ENCODE data around the gene AMIGO2.
"Not testable (repeated sequence)": the region's sequence is repeated elsewhere in the genome, so short reads cannot be mapped to it uniquely, and the experiment has no call there.

The AMIGO2 gene

DNA sequence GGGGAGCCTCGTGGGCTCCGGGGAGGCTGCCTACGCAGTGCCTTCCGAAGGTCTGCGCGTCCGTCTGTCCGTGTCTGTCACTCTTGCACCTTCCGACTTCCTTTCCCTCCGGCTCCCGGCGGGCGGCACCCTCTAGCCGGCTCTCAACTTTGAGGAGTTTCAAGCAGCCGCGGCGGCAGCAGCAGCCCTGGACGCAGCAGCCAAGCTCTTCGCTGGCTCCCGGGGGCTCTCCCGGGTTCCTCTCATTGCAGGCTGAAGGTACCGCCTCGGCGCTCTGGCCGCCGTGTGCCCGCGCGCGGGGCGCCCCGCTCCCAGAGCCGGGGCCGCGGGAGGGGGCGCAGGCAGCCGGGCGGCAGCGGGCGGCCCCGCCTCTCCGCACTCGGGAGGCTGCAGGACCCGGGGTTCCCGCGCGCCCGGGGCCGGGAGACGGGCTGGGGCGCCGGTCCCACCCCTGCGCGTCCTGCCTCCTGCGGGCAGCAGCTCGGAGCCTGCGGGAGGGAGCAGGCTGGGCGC, at the start of gene AMIGO2, which contains the start of gene PCED1B:
Gene AMIGO2 (minus strand): TSS at position 492 of the 513 bp plus-strand sequence. CDS start 957 bp downstream, outside the sequence.
Gene PCED1B (plus strand): TSS at position 154 of the 513 bp plus-strand sequence. CDS start 155,443 bp downstream, outside the sequence.
- peak; percentile 65 for DNase-seq (ENCODE audit: low spot score)

DNA sequence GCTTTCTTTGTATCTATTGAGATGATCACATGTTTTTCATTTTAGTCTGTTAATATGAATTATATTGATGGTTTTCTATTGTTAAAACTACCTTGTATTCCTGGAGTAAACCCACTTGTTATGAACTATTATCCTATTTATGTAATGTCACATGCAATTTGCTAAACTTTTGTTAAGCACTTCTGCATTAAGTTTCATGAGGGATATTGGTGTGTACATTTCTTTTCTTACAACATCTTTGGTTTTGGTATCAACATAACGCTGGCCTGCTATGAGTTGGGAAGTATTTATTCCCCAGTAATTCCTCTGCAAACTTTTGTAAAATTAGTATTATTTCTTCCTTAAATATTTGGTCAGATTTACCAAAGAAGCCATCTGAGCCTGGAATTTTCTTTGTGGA, 46.5 kb upstream of the AMIGO2 start:
- no peak for DNase-seq (ENCODE audit: low spot score)

DNA sequence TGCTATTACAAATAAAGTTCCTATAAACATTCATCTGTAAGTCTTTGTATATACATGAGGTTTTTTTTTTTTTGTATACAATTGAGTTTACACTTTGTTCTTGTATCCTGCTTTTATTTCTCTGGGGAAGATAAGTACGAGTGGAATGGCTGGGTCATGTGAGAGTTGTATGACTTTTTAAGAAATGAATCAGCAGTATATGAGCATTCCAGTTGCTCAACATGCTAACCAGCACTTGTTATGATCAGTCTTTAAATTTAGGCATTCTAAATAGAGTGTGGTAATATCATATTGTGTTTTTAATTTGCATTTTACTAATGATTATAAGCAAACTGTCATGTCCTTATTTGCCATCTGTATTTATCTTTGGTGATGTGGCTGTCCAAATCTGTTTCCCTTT, 44.7 kb upstream of the AMIGO2 start:
- DNase-seq (ENCODE audit: low spot score): no peak

DNA sequence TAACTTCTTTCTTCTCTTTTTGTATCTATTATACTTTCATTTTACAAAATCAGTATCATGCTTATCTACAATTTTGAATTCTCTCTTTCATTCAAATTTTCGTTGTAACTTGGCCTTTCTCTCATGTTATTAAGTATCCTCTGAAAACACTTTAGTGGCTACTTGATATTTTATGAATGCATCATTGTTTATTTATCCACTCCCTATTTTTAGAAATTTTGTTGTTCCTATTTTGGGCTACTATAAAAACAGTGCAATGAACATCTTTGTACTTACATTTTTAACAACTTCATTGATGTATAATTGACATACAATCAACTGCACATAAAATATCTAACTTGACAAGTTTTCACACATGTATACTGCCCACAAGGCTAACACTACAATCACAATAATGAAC, 44.0 kb upstream of the AMIGO2 start:
- DNase-seq (ENCODE audit: low spot score): no peak

DNA sequence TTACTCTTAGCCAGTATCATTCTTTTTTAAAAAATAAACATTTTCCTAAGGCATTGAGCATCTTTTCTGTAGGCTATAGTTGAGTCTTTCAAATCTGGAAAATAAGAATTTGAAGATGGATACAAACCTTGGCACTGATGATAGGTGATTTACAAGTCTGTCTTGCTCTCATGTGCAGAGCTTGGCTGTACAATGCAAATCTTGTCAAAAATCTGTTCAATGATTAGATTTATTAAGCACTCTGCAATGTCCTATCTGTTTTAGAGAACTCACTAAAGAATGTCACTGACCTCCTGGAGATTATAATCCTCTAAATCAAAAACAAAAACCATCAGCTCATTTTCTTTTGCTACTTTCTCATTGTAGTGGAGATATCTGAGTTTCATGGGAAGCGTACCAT, 42.8 kb upstream of the AMIGO2 start:
- DNase-seq (ENCODE audit: low spot score): no peak

DNA sequence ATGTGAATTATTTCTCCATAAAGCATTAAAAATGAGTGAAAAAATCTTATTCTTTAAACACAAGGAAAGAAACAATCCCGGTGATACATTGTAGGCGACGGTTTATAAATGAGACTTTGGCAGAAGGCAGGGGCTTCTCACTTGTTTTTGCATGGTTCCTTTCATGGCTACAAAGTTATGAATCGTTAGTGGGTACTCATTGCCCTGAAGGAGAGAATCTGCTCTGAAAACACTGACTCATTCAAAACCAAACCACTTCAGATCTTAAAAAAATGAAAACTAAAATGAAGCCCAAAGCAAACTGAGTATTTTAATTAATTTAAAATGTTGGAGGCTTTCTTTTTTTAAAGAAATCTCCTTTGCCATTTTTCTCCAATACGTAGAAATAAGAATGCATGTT, 41.4 kb upstream of the AMIGO2 start:
- DNase-seq (ENCODE audit: low spot score): no peak

GRCh38 chr12:47120736-47121135, 41.0 kb upstream of the AMIGO2 start:
- no peak for DNase-seq (ENCODE audit: low spot score)

GRCh38 chr12:47117305-47117704, 37.5 kb upstream of the AMIGO2 start:
- not testable (repeated sequence) for DNase-seq (ENCODE audit: low spot score)

- no peak for DNase-seq (ENCODE audit: low spot score)
These were observed 34.7 kb upstream of the AMIGO2 start for GRCh38 chr12:47114481-47114892.

- no peak for DNase-seq (ENCODE audit: low spot score)
These were observed 32.9 kb upstream of the AMIGO2 start for GRCh38 chr12:47112679-47113078.

DNA sequence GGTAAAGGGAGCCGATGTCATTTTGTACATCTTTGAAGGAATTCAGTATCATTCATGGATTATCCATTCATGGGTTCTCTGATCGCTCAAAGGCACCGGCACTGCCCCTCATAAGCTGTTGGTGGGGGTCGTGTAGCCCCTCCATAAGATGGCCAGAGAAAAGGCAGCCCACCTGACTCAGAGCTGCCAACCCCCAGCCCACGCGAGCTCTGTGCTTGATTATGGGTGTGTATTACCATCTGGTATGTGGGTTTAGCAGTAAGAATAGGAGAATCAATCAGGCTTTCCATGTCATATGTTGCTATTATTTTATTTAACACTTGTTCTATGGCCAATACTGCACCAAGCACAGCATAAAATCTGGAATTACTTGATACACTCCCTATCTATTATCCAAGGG, 32.1 kb upstream of the AMIGO2 start:
- no peak for DNase-seq (ENCODE audit: low spot score)

GRCh38 chr12:47111392-47111778, 31.6 kb upstream of the AMIGO2 start:
- DNase-seq (ENCODE audit: low spot score): no peak

DNA sequence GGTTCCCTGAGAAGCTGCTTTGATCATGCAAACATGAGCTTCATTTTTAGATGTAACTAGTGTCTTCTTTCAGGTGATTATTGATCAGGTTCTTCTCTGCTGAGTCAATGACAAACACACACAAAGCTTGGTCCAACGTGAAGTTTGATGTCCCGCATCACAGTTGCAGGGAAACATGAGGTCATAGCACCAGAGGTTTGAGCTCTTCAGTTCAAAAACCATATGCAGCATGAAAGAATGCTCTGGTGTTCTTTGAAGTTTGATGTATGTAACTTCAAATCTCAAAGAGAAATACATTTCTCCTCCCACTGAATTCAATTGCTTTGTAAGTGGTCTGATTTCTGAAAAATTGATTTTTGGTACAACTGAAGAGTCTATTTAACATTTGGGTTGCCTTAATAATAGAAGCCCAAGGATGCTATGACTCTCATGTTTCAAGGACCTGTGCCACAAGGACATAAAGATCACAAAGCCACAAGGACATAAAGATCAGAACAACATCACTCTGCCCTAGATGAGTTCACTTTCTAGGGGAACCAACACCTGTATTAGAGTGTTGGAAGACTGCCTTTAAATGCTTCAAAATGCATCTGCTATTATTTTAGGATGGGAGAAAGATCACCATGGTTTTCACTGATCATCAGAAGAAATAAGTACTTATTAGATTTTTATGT, 31.1 kb upstream of the AMIGO2 start:
- DNase-seq (ENCODE audit: low spot score): no peak

- no peak for DNase-seq (ENCODE audit: low spot score)
These were observed 30.3 kb upstream of the AMIGO2 start for GRCh38 chr12:47110011-47110541.

GRCh38 chr12:47107926-47108325, 28.2 kb upstream of the AMIGO2 start:
- no peak for DNase-seq (ENCODE audit: low spot score)

DNA sequence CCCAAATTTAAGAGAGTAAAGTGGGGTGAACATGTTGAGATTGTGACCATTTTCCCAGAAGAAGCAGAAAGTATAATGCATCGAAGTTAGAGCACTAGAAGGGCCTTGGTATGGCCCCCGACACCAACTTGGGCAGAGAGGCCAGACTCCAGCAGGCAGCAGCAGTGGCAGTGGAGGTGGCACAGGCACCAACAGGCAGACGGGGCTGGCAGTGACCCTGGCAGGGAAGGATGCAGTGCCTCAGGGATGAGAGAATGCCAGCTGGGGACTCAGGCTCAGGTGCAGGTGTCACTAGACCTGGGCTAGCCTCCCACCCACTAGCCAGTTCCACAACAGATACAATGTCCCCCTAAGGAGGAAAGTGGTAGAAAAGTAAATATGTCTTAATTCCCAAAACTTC, 27.7 kb upstream of the AMIGO2 start:
- DNase-seq (ENCODE audit: low spot score): no peak

DNA sequence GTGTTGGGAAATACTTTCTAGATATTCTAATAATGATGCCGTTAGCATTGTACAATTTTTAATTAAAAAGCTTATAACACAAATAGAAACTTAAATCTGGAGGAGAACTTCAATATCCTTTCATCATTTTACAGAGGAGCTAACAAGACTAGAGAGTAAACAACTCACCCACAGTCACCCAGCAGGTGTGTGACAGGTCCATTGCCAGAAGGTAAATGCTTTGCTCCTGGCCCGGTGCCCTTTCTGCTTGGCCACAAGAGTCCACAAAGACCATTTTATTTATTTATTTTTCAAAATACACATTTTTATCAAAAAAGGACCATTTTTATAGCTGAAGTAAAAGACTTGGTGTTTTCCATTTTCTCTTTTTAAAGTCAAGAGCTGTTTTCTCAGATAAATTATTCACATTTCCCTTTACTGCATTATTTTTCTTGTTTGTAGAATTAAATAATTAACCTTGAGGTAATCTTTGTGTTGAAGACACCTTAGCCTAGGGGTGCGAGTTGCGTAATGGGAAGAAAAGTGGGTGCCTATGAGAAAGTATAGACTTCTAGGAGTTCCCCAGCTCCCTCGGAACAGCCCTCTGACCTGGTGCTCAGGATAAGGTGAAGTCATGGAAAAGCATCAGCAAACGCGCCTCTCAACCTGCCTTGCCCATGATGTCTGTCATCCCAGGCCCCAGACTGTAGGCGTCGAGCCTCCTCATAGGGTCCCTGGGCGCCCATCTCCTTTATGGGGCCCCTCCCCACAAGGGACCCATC, 26.3 kb upstream of the AMIGO2 start:
- no peak for DNase-seq (ENCODE audit: low spot score)

- no peak for DNase-seq (ENCODE audit: low spot score)
These were observed 23.3 kb upstream of the AMIGO2 start for GRCh38 chr12:47102845-47103651.

DNA sequence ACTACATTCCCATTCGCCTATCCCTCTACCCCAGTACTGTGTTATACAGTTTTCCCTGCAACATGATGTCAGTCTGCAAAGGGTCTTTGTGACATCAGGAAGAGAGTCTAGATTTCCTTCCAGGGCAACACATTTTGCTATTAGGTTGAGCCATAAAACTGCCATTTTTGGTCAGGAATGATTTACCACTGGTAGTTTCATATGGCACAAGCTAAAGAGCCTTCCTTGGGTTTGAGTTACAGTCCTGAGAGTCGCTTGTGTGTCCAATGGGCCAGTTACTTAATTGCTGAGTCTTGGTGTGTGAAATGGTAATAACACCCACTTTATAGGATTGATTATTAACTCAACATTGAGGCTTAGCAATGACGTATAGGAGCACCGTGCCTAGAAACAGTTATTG, 22.6 kb upstream of the AMIGO2 start:
- DNase-seq (ENCODE audit: low spot score): no peak

DNA sequence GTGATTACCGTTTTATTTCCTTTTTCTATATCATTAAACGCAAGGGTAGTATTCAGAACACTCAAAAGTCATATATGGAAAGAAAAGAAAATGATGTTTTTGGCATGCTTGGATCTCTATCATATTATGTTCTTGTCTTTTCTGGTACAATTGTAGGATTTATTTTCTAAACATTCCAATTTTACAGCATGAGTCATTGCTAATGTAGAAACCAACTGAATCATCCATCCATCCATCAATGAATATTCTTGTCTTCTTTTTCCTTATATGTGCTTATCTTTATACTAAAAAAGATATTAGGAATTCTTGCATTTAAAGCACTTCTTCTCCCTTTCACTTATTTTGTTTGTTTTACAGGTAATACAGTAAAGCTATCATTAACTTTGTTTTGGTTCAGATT, 20.4 kb upstream of the AMIGO2 start:
- DNase-seq (ENCODE audit: low spot score): no peak

DNA sequence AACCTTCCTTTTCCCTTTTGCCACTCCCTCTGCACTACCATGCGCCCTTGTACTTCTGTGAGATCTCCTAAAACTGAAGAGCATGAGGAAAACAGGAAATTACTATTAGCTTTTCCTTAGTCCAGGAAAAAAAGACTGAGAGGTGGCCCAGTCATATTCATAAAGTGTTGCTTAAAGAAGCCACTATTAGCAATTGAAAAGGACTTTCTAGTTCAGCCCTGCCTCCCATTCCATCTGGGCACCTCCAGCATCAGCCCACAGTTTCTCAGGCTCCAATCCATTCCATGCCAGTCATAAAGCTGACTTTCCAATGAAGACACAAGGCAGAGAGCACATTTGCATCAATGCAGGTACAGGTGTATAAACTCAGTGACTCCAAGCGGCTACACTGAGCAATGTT, 19.9 kb upstream of the AMIGO2 start:
- DNase-seq (ENCODE audit: low spot score): no peak

DNA sequence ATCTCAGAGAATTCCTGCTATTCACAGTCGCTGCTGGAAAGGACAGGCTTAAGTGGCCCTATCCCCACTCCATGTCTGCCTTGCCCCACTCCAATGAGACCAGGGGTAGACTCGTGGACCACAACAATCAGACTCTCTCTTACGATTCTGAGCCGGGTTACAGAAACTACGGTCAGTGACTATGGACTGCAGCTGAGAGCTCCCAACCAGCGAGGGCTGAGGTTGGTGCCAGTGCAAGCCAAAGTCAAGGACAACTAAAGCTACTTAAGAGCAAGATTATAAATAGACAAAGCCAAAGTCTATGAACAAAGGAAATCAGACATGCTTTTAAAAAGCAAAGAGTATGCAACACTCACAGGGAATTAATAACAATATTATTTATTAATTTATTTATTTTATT, 18.3 kb upstream of the AMIGO2 start:
- no peak for DNase-seq (ENCODE audit: low spot score)

Data from Ammon's horn (tissue), 1 donor.